Hepatocyte (in vitro differentiated cells): ENCODE measurements around the gene NPAS3. TPM values are rescaled to one million over a fixed set of nuclear protein-coding genes. Genes with fewer than 3 reads are reported as not detected.

Source experiments
- DNase-seq: peaks from one replicate; pipeline ENCODE4 v3.0.0-alpha.2; 2016; ENCODE audit warnings: low spot score
- H2AFZ ChIP-seq: fragments of 200-600 bp; sonication (generic); 2 replicates; pipeline ENCODE4 v1.6.0; 2016; ENCODE audit warnings: antibody characterized with exemption, mild to moderate bottlenecking
- H3K27ac ChIP-seq: fragments of 200-600 bp; sonication (generic); 2 replicates; pipeline ENCODE4 v1.5.1; 2016; ENCODE audit warnings: mild to moderate bottlenecking
- H3K27me3 ChIP-seq: fragments of 200-600 bp; sonication (generic); 2 replicates; pipeline ENCODE4 v1.6.1; 2016
- H3K36me3 ChIP-seq: fragments of 200-600 bp; sonication (generic); replicated peaks from 2 replicates; pipeline ENCODE4 v1.5.1; 2016; ENCODE audit warnings: low read depth; ENCODE audit not compliant: insufficient read depth
- H3K4me1 ChIP-seq: fragments of 200-600 bp; sonication (generic); 2 replicates; pipeline ENCODE4 v1.5.1; 2016; ENCODE audit warnings: mild to moderate bottlenecking, moderate library complexity; ENCODE audit not compliant: insufficient read depth
- H3K4me2 ChIP-seq: fragments of 200-600 bp; sonication (generic); 2 replicates; pipeline ENCODE4 v1.6.0; 2016
- H3K4me3 ChIP-seq: fragments of 200-600 bp; sonication (generic); 2 replicates; pipeline ENCODE4 v1.5.1; 2016; ENCODE audit warnings: mild to moderate bottlenecking
- H3K79me2 ChIP-seq: fragments of 200-600 bp; sonication (generic); 2 replicates; pipeline ENCODE4 v1.6.0; 2017; ENCODE audit warnings: mild to moderate bottlenecking
- H3K9me2 ChIP-seq: fragments of 200-600 bp; sonication (generic); replicated peaks from 2 replicates; pipeline ENCODE4 v1.6.0; 2017; ENCODE audit warnings: mild to moderate bottlenecking; ENCODE audit not compliant: insufficient read depth
- H3K9me3 ChIP-seq: fragments of 200-600 bp; sonication (generic); 2 replicates; pipeline ENCODE4 v1.5.1; 2016; ENCODE audit warnings: low read depth, mild to moderate bottlenecking
- H4K20me1 ChIP-seq: fragments of 200-600 bp; sonication (generic); 2 replicates; pipeline ENCODE4 v1.6.0; 2016; ENCODE audit warnings: mild to moderate bottlenecking; ENCODE audit not compliant: insufficient read depth, poor library complexity, severe bottlenecking
- CTCF ChIP-seq: fragments of 200-600 bp; sonication (generic); IDR thresholded peaks from 2 replicates; pipeline ENCODE4 v1.5.1; 2016; ENCODE audit warnings: antibody characterized with exemption, mild to moderate bottlenecking; ENCODE audit not compliant: poor library complexity
- EZH2 ChIP-seq: fragments of 200-600 bp; sonication (generic); IDR thresholded peaks from 2 replicates; pipeline ENCODE4 v1.6.1; 2016; ENCODE audit warnings: antibody characterized with exemption, mild to moderate bottlenecking, borderline replicate concordance
- EZH2phosphoT487 ChIP-seq: fragments of 200-600 bp; sonication (generic); IDR thresholded peaks from one replicate; pipeline ENCODE4 v1.6.1; 2018; ENCODE audit warnings: antibody characterized with exemption, mild to moderate bottlenecking, low read depth, moderate library complexity; ENCODE audit not compliant: unreplicated experiment, severe bottlenecking
- WGBS: methylation state at CpG from one replicate; pipeline ENCODE4 v1.1.6; 2016; ENCODE audit warnings: low lambda C conversion rate; ENCODE audit errors: missing lambda C conversion rate; 5-methylcytosine and 5-hydroxymethylcytosine counted together
- polyA plus RNA-seq: library from polyadenylated mRNA; unstranded; fragments of >200 nt; fragmentation: Nextera tagmentation; extraction: Ambion mirVana; gene quantifications from 2 replicates; pipeline ENCODE4 v1.2.1, GENCODE V29; 2016
- total RNA-seq: library from RNA; depleted of rRNA; stranded (reverse); fragments of >200 nt; gene quantifications from 2 replicates; pipeline ENCODE4 v1.2.3, GENCODE V29; 2014

NPAS3 gene
- total and polyA plus RNA-seq, 2 experiments from 2014 or later = 0.11 to 1.1 TPM

GRCh38 chr14:33837943-33838683 is 899.4 kb downstream of the NPAS3 start:
- no peak for DNase-seq
- H3K79me2 ChIP-seq = no peaks in the 10 kb centered on the region
- no peak overlapping the region for H3K27ac ChIP-seq
- no peaks in the 10 kb centered on the region for H3K9me3 ChIP-seq
- WGBS = 45% methylated on average over 4 of the region's 4 CpGs
- no peaks in the 10 kb centered on the region for H4K20me1 ChIP-seq
- no peak overlapping the region for H2AFZ ChIP-seq
- no peaks in the 10 kb centered on the region for H3K9me2 ChIP-seq
- no peak for TF ChIP-seq CTCF
- no peak for TF ChIP-seq EZH2
- TF ChIP-seq EZH2phosphoT487 = no peak
- no peaks in the 10 kb centered on the region for H3K36me3 ChIP-seq
- H3K27me3 ChIP-seq = no peaks in the 10 kb centered on the region
- H3K4me1 ChIP-seq = no peaks in the 10 kb centered on the region
- H3K4me3 ChIP-seq = no peak overlapping the region
- H3K4me2 ChIP-seq = no peak overlapping the region

- no peak overlapping the region for H3K4me3 ChIP-seq
- H3K4me2 ChIP-seq = no peak overlapping the region
- no peaks in the 10 kb centered on the region for H4K20me1 ChIP-seq
- H3K36me3 ChIP-seq = no peaks in the 10 kb centered on the region
- H3K27me3 ChIP-seq = no peaks in the 10 kb centered on the region
- no peaks in the 10 kb centered on the region for H3K9me2 ChIP-seq
- no peak overlapping the region for H3K27ac ChIP-seq
- DNase-seq = peak; percentile 79
- no peaks in the 10 kb centered on the region for H3K9me3 ChIP-seq
- H2AFZ ChIP-seq = no peak overlapping the region
- H3K79me2 ChIP-seq = no peaks in the 10 kb centered on the region
- TF ChIP-seq CTCF = peak; percentile 88
- no peak for TF ChIP-seq EZH2
- TF ChIP-seq EZH2phosphoT487 = no peak
- 58% methylated on average over 16 of the region's 16 CpGs for WGBS
- no peaks in the 10 kb centered on the region for H3K4me1 ChIP-seq
Measured at GRCh38 chr14:33839193-33840076, 900.8 kb downstream of the NPAS3 start.

- Histone ChIP-seq H2AFZ (no peak overlapping the region), H3K4me1 (no peaks in the 10 kb centered on the region), H3K27me3 (no peaks in the 10 kb centered on the region), H3K4me2 (no peak overlapping the region), H3K9me3 (no peaks in the 10 kb centered on the region), H4K20me1 (no peaks in the 10 kb centered on the region), H3K27ac (no peak overlapping the region), H3K4me3 (no peak overlapping the region), H3K9me2 (no peaks in the 10 kb centered on the region), H3K36me3 (no peaks in the 10 kb centered on the region), H3K79me2 (no peaks in the 10 kb centered on the region)
- no peak for TF ChIP-seq CTCF
- TF ChIP-seq EZH2phosphoT487 = no peak
- TF ChIP-seq EZH2 = no peak
- DNase-seq = no peak
- WGBS = 89% methylated on average over 3 of the region's 3 CpGs
Measured at GRCh38 chr14:33840797-33841196, 902.1 kb downstream of the NPAS3 start.
